ENCODE results near the gene ZNF594. TPM values are rescaled to one million over a fixed set of nuclear protein-coding genes. Genes with fewer than 3 reads are reported as not detected.

ZNF594 gene
- total and polyA plus RNA-seq, 2 of the 8 experiments (the other 6 are each of a cell fraction or from before 2014, with no cell fraction given), result 3.6 to 14.3 TPM

DNA sequence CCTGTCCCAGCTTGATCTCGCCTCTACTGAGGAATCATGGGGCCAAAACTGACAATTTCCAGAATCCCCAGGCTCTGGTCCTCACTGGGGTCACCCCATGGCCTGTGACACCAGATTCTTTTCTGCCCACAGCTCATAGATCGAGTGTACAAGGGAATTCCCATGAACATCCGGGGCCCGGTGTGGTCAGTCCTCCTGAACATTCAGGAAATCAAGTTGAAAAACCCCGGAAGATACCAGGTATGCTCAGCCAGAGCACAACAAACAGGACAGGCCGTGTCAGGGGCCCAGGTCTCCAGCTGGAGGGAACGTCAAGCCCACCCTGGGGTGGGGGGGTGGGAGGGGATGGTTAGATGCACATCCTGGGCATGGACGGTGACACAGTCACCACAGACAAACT, 58.4 kb downstream of the ZNF594 start:
- Histone ChIP-seq H3K4me2 (ENCODE audit: insufficient read depth in 1 of 2, low read depth in 2 of 2, low read length in 2 of 2) (no peak overlapping the region), H4K20me1 (replicated peaks in 1 of 2; ENCODE audit: control insufficient read depth in 1 of 2, insufficient read depth in 2 of 2, low read length in 2 of 2) (no peaks in the 10 kb centered on the region), H3K4me3 (ENCODE audit: extremely low read depth in 1 of 4, insufficient read depth in 2 of 4, low read depth in 3 of 4, low read length in 4 of 4) (no peak overlapping the region), H3K18ac (ENCODE audit: extremely low read depth, low read length) (no peak overlapping the region), H3K56ac (replicated peaks; ENCODE audit: insufficient read length, low read depth, low read length) (no peak overlapping the region), H3K27ac (ENCODE audit: low read depth, low read length) (no peak overlapping the region), H3K4me1 (replicated peaks in 1 of 4; ENCODE audit: control insufficient read depth in 3 of 4, insufficient read depth in 4 of 4, low read length in 3 of 4) (no peaks in the 10 kb centered on the region), H3K4ac (replicated peaks; ENCODE audit: insufficient read length, low read depth, low read length) (no peak overlapping the region), H3K9me3 (ENCODE audit: insufficient read depth in 2 of 2, low read depth in 1 of 2, low read length in 1 of 2) (peaks cover 0 to 7% of the 10 kb centered on the region in 2 experiments; a peak in 1 of 4 replicates), H2BK12ac (ENCODE audit: low read depth, low read length) (no peak overlapping the region), H3K27me3 (replicated peaks in 1 of 4; ENCODE audit: control insufficient read depth in 3 of 4, extremely low read depth in 1 of 4, insufficient read depth in 3 of 4, low read length in 3 of 4) (no peaks in the 10 kb centered on the region; a peak in 1 of 7 replicates), H2BK5ac (ENCODE audit: low read depth, low read length) (no peak overlapping the region), H2AFZ (ENCODE audit: low read length) (no peak overlapping the region), H2AK5ac (ENCODE audit: low read depth, low read length) (no peak overlapping the region), H2BK15ac (ENCODE audit: low read length) (no peak overlapping the region), H3K36me3 (ENCODE audit: control insufficient read depth in 2 of 4, insufficient read depth in 4 of 4, low read length in 3 of 4) (no peaks in the 10 kb centered on the region), H2BK20ac (ENCODE audit: low read length) (no peak overlapping the region), H3K23me2 (ENCODE audit: low read depth, low read length) (no peaks in the 10 kb centered on the region), H4K5ac (ENCODE audit: insufficient read length, low read depth, low read length) (no peak overlapping the region), H4K8ac (ENCODE audit: extremely low read depth, insufficient read depth, low read length) (no peak overlapping the region), H3K23ac (ENCODE audit: insufficient read length) (no peak overlapping the region), H3K14ac (ENCODE audit: insufficient read length) (no peak overlapping the region), H2BK120ac (replicated peaks; ENCODE audit: low read depth, low read length) (no peak overlapping the region), H3K9ac (replicated peaks in 1 of 4; ENCODE audit: extremely low read depth in 1 of 4, low read depth in 3 of 4, low read length in 3 of 4) (no peak overlapping the region), H3K79me2 (ENCODE audit: control insufficient read depth in 1 of 2, insufficient read depth in 2 of 2, low read length in 2 of 2) (no peaks in the 10 kb centered on the region), H4K91ac (replicated peaks; ENCODE audit: insufficient read length, low read length) (no peak overlapping the region), H3K79me1 (ENCODE audit: low read depth, low read length) (no peaks in the 10 kb centered on the region)
- 83% methylated on average over 8 of the region's 8 CpGs; no CpG with 5 or more reads in 1 of the 2 experiments for WGBS, 2 experiments (ENCODE audit: extremely low coverage in 1 of 2, insufficient coverage in 1 of 2, insufficient read length in 1 of 2, insufficient replicate concordance in 2 of 2, low coverage in 1 of 2, low lambda C conversion rate in 2 of 2, missing lambda C conversion rate in 1 of 2)
- no peak for FAIRE-seq
- DNase-seq (ENCODE audit: low read depth in 1 of 2, low spot score in 2 of 2), result no peak
- ChIA-PET CTCF (ENCODE audit: partially characterized antibody) (no interaction called here), POLR2A (ENCODE audit: partially characterized antibody) (no interaction called here)
- TF ChIP-seq GTF2F1 (IDR thresholded peaks at IDR 0.05; ENCODE audit: borderline replicate concordance, low read depth, low read length) (no peak), SAP30 (IDR thresholded peaks at IDR 0.05; ENCODE audit: insufficient read depth, insufficient replicate concordance, low read length) (no peak), POLR2A (IDR thresholded peaks at IDR 0.05; ENCODE audit: control extremely low read depth in 1 of 2, low read depth in 2 of 2, low read length in 2 of 2) (no peak), EZH2 (IDR thresholded peaks at IDR 0.05; ENCODE audit: low read depth, low read length, severe bottlenecking) (no peak), MAFK (IDR thresholded peaks at IDR 0.05; ENCODE audit: low read depth, low read length) (no peak), BRCA1 (IDR thresholded peaks at IDR 0.05; ENCODE audit: low read depth, low read length) (no peak), CEBPB (IDR thresholded peaks at IDR 0.05; ENCODE audit: low read depth, low read length) (no peak), EGR1 (IDR thresholded peaks at IDR 0.05; ENCODE audit: borderline replicate concordance, low read depth, low read length) (no peak), TCF12 (IDR thresholded peaks at IDR 0.05; ENCODE audit: low read depth, low read length) (no peak), ASH2L (IDR thresholded peaks at IDR 0.05; ENCODE audit: low read length) (no peak)
- TF ChIP-seq, protein P1, sequence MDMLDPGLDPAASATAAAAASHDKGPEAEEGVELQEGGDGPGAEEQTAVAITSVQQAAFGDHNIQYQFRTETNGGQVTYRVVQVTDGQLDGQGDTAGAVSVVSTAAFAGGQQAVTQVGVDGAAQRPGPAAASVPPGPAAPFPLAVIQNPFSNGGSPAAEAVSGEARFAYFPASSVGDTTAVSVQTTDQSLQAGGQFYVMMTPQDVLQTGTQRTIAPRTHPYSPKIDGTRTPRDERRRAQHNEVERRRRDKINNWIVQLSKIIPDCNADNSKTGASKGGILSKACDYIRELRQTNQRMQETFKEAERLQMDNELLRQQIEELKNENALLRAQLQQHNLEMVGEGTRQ (IDR thresholded peaks at IDR 0.05; ENCODE audit: low read length), result no peak

Data from H1 (cell line).